HG02763 (cell line): Measurements from ENCODE around the gene COL4A1.

ENCODE experiments used
- ATAC-seq: cut with Tn5 transposase; IDR thresholded peaks from one replicate; pipeline ENCODE4 v1.9.1; 2021; ENCODE audit warnings: mild to moderate bottlenecking, moderate library complexity; ENCODE audit not compliant: unreplicated experiment

COL4A1 gene

DNA sequence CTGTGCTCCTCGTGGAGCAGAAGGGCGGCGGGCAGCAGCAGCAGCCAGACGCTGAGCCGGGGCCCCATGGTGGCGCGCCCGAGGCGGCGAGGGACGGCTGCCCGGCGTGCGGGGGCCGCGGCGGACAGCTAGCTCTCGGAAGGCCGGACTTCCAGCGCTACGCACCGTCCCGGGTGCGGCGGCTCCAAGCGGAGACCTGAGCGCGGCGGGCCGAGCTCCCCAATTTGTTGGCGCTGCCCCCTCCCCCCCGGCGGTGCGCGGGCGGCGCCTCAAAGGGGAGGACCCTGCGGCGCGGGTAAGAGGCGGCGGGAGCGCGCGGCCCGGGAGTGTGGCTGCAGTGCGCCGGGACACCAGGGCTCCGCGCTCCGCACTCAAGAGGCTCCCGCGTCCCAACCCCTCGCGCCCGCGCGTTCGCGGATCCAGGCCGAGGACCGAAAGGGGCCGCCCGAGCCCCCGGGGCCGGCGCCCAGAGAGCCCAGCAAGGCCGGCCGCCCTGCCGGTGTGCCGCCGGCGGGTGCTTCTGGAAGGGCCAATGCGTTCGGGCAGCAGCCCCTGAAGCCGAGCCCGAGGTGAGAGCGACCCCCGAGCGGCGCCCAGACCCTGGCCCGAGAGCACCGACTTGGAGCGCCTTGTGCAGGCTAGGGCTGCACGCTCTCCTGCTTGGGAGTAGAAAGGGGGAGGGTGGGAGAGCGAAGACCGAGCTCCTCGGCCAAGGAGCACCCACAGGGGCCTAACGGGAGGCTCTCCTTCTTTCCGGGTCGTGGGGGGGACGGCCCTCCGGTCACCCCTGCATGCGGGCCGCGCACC lies at the start of gene COL4A1, which contains the start of gene COL4A2:
COL4A1 (minus strand) TSS at position 198 of the 807 bp plus-strand sequence; CDS start at position 68, 130 bp downstream.
COL4A2 (plus strand) TSS at position 325 of the 807 bp plus-strand sequence. CDS start 620 bp downstream, outside the sequence.
- no peak for ATAC-seq

DNA sequence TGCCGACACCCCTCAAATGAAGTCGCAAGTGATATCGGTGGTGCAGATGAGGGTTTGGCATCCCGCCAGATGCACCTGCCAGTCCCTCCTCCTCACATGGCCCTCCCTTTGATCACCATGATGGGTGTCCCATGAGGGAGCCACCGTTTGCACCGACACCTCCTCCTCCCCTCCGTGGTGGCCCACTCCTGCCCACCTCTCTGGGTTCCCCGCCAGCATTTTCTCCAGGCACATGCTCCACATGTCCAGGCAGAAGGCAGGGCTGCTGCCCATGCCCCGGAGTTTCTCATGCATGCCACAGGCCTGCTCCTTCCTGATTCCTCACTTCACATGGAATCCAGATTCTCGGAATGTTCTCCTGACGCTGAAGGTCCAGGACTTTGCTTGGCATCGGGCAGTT lies 49.4 kb upstream of the COL4A1 start:
- ATAC-seq, result no peak

DNA sequence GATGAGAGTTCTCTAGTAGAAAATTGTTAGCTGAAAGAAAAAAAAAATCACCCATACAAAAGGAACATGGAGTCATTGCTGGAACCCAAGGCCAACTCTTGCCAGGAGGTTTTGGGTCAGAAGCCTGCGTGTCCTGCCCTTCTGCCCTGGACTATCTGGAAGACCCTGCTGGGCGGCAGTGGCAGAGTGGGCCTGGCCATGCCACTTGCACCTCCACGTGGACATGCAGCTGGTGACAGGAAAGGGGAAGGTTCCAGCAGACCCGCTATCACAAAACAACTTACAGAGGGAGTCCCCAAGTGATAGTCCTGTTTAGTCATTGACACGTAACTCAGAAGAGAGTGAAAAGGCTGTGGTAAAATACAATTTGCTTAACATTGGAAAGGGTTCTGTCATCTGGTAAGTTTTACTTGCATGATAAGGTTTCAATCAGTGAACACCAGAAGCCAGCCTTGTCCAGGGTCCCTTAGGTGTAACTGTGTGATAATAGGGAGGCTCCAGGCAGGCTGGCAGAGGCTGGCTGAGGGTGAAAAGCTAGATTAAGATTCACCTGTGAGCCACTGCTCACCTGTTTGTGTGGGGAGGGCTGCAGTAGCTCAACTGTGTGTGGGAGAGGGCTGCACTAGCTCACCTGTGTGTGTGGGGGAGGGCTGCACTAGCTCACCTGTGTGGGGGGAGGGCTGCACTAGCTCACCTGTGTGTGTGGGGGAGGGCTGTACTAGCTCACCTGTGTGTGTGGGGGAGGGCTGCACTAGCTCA lies 47.9 kb upstream of the COL4A1 start:
- ATAC-seq, result no peak

DNA sequence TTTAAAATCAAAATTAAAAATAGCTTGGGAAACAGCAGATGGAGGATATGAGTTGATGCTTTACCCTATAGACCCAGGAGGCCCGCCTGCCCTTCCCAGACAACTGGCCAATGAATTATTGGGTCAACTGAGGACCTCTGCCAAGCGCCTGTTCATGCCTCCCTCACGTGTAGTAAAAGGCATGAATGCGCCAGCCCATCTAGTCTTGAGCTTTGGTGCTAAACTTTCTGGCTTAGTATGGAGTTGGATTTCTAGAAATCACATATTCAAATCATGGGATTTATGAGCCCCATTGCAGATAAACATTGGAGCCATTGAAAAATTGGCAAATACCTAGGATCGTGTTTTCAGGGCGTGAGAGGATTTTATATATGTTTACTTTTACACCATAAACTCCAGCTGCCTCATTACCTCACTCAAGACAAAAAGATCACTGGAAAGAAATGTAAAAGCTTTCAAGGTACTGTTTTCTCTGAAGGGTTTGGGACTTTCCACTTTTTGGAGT lies 47.2 kb upstream of the COL4A1 start:
- no peak for ATAC-seq

DNA sequence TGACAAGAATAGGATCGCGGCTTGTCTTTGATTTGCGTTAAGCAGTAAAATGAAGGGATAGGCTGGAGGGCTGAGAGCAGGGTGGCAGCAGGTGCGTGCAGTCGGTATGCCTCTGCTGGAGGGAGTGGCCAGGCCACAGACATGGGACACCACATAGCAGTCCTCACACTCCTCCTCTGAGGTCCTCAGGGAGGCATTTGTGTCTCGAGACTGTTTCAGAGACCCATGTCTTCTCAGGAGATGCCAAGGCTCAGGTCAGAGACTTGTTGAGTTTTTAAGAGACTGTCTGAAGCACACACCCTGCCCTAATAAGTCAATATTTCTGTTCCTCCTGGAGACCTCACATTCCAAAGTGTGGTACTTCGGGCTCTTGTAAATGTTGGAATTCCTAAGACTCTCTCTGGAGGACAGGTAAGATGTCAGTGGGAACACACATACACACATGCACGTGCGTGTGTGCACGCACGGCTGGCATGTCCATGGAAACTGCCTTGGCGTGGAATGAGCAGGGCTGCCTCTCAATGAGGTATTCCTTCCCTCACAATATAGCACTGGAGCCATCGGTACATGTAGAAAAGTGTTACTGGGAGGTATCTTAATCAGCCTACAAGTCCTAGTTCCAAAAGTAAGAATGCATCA lies 46.5 kb upstream of the COL4A1 start:
- no peak for ATAC-seq

DNA sequence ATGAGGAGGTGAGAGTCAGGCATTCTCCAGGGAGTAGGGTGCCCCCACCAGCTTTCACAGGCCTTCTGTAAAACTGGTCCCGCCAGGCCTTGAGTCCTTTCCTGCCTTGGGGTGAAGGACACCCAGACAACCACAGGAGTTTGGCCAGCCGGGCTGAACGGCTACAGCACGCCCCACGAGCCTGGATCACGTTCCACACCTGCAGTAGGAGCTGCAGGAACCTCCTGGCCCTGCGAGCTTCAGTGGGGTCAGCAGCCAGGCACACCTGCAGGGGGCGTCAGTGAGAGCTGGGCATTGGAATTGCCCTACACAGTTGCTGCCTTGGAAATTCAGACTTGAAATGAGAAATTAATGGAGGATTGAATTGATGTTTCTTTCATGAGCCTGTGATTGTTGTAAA lies 45.8 kb upstream of the COL4A1 start:
- ATAC-seq, result no peak

DNA sequence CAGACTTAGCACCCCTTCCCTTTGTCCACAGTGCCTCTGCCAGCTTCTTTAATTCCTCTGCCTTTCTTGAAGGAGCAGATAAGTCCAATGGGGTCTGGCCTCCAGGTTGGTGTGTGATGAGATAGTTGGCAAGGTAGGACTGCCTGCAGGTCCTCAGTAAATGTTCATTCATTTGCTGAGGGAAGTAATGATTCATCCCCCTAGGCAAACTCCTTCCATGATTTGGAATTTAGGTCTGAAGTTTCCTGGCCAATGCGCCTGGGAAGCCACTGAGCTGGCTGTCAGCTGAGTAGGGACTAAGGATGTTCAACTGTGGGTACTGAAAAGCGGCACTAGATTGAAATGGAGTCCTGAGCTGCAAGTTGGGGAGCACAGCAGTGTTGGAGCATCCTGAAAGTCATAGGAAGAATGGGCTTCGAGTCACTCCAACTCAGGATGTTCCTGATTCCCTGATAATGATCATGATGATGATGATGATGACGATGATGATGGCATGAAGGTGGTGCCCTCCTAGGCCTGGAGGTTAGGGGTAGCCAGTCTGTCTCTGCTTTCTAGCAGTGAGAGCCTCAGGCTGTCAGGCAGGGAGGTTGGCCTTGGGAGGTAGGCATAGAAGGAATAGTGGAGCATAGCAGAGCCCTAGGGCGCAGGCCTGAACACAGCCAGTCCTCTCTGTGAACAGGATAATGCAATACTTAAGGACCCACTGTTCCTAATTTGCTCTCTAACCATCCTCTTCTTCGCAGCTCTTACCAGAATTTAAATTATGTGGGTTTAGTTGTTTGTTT lies 44.9 kb upstream of the COL4A1 start:
- no peak for ATAC-seq

DNA sequence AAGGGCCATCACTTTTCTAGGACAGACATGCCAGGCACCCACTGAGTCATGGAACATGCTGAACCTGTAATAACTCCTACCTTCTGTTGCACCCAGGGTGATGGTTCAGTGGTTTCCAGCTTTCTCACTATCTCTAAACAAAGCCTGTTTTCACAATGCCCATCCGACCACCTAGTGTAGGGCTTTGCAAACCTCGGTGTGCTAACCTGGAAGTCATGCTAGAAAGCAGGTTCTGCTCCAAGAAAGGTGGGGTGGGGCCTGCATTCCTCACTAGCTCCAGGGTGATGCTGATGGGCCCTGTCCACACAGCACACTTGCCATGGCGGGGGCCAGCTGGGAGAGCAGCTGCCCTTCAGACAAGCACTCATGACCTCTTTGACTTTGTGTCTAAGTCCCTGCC lies 43.6 kb upstream of the COL4A1 start:
- no peak for ATAC-seq

DNA sequence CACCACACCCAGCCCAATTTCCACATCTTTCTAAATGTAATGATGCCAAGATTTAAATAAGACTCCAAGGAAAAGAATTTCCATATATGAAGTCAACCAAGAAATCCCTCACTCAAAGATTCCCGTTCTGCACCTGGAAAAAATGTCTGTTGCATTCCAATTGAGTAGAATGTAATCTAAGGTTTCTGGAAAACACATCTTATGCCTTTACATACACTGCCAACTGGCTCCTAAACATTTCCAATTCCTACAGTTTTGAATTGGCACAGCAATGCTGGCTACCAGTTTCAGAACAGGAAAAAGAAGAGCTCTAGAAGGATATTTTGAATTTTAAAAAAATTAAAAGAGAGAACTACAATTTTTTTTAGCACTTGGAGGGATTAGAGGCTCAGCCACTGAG lies 43.1 kb upstream of the COL4A1 start:
- no peak for ATAC-seq

DNA sequence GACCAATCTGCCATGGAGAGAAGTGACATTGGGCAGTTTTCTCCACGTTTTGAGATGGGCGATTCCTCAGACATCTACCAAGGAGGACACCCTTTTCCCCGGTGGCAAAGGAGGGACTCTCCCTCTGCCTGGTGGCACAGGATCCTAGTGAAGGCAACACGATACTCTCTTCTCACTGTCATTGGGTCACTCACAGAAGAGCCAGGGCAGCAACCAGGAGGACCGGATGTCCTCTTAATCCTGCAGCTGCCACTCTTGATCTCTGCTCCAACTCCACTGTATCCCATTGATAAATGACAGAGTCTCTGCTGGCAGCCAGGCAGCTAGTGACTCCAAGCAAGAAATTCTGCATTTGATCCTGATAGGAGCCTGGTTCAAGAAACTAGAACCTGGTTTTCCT lies 42.3 kb upstream of the COL4A1 start:
- no peak for ATAC-seq

DNA sequence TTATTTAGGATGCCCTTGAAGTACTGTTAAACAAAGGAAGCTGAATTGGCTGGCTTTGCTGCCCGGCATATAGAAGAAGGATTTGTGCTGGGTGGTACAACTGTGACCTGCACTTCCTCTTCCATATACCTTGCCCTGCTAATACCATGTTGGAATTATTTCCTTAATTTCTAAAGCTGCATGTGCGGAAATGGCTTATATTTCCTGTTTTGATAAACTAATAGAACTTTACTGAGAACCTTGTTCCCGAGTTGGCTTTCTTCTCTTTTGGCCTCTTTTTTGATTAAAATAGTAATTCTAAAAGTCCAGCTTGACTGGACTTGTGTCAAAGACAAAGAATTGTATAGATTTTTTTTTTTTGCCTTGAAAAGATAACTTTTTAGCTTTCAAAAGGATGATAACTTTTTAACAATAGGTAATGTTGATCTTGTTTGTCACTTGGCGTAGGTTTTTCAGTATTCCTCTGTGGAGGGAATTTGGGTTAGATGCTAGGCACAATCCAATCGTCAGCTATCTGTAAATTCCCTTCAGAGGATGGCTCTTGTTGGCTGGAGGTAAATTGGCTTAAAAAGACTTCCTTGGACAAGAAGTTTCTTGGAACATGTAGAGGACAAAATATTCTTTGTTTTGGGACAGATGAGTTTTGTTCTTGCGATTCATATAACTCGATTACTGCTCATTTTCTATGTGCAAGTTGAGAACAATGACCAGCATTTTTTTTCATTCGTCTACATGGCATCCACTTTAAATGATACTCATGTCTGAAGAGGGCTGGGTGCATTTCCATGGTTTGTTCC lies 41.5 kb upstream of the COL4A1 start:
- ATAC-seq, result no peak

DNA sequence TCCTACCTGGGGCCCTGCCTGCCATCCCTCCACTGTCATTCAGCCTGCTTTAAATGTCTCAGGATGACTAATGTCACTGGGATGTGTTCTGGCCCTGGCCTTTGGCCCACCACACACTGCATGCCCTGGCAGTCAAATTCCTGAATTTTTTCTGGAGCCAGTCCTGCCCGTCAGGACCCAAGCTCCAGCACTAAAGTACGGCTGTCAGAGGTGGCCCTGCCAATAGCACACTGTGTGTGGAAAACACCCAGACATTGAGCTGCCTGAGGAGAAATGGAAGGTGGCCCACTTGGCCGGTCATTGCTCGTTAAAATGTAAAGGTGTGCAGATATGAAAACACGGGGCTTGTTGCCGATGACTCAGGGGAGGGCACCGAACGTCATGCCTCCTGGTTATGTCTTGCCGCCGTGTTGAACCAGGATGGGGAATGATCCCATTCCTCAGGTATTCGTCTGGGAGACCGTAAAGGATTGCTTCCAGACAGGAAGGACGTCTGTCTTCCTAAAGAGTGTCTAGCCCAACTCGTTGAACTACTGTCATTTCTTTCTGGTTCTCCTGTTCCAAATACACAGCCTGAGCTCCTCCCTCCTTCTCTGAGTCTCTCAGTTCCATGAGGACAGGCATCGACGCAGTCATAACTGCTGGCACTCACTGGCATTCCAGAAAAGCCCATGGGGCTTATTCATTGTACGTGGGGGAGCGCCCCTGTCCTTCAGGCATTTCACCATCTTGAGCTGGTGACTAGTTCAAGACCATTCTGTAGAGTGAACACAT lies 40.8 kb upstream of the COL4A1 start:
- no peak for ATAC-seq

DNA sequence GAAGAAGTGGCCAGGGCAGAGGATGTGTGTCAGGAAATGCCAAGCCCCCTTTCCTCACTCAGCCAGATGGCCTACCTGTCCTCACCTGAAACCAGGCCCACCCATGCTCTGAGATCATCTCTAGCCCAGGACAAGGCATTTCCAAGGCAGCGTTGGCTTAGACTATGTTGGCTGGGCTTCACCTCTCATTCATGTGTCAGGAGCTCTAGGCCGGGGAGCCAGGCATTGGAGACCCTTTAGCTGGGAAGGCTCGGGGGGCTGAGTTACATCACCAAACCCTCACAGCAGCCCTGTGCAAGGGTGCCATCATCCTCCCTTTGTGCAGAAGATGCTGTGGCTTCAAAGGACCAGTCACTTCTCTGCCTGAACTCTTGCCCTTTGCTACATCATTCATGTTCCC lies 40.1 kb upstream of the COL4A1 start:
- ATAC-seq, result no peak

DNA sequence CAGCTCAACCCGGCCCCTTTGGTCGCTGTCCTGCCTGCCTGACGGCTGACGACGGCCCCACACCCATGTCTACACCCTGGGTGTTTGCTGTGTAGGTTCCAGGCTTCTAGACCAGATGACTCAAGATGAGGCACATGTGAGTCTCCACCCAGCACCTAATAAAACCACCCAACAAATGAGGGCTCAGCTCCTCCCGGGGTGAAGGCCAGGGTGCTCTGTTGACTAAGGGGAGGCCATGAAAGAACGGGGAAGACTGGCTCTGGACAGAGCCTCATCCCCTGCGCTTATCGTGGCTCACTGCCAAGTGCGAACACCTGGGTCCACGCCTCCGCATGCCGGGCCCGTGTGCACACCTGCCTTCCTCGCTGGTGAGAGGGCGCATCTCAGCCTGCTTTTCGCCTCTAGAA lies 39.7 kb upstream of the COL4A1 start:
- no peak for ATAC-seq

DNA sequence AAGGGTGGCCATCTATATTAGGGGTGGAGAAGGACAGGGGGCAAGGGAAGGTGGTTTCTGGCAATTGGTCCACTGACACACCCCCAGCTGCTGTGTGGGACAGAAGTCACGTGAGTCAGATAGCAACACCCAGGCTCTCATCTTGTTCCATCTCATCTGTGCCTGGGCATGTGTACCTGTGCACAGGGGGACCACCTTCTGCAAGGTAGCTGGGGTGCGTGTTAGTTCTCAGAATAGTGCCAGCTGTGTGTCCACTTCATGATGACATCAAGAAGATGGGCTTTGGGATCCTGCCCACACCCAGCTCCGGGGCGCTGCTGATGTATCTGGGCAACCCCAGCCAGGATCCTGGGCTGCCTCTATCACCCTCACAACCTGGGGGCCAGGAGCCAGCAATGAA lies 38.7 kb upstream of the COL4A1 start:
- ATAC-seq, result no peak

DNA sequence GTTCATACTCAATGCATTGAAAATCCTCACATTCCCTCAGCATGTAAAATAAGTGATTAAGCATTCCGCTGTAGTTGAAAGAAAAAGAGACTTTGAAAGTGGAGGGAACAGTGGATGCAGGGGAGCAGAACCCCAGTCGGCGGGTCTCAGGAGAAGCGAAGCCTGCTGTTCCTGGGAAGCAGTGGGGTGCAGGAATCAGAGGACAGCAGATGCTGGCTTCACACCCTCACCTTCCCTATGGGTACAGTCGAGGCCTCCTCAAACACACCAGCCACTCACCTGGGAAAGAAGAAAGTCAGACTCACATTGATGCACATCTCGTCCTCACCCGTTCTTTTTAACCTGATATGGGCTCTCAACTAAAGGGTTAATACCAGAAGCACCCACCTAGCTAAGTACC lies 38.3 kb upstream of the COL4A1 start:
- ATAC-seq, result no peak

DNA sequence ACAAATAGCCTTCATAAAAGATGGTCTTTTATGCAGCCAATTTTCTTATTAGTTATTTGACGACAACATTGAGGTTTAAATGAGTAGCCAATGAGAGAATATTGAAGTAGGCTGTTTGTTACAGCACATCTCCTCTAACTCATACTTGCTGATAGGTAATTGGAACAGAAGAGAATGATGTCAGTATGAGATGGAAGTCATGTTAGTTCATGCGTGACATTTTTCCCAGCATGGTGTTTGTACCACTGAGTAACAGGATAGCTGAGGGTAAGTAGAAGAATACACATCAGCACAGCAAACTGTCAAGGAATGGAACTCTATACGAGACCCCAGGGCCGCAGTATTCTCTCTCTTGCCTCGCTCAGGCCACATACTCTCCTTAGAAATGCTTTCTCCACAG lies 37.4 kb upstream of the COL4A1 start:
- no peak for ATAC-seq

DNA sequence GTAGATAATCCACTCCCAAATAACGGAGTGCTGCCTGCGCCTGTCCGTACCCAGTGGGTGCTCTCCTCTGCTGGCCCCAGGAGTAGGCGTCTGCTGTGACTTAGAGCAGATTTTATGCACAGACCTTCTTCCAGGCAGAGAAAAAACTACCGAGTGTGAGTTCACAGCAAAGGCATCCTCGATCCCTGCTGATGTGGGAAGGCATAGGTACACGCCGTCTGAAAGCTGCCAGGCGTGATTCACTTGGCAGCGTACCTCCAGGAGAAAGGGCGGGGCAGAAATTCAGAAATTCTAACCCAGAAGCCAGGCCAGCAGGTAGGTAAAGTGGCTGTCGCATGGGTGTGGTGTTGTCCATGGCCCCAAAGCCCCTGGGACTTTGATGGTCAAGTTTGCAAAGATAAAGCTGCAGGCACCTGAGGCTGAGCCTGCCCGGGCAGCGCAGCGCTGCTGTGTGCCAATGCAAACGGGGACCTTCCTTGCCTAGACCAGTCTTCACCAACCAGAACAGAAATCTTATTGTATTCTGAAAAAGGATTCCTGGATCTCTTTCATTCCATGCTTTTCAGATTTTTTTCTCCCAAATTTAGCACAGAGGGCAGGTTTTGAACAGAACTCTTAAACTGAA lies 36.4 kb upstream of the COL4A1 start:
- no peak for ATAC-seq

DNA sequence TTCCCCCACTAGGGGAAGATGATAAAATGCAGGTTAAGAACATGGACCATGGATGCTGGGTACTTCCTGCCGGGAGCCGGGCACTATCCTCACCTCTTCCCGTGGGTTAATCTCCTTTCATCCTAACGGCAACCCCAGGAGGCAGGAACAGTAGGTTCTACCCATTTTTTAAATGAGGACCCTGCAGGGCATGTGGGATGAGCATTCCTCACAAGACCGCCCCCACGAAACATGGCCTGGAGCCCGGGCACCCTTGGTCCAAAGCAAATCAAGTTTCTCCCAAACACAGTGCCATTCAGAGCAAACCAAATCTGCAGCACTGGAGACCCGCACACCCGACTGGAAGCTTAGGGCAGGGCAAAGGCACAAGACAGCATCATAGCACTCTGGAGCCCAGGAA lies 35.5 kb upstream of the COL4A1 start:
- no peak for ATAC-seq
